HT-29 (cell line): ENCODE measurements around the gene SLC19A1. TPM values are rescaled to one million over a fixed set of nuclear protein-coding genes. Genes with fewer than 3 reads are reported as not detected.
A peak's percentile ranks its signal among the peaks of the same experiment; 100 is the strongest.
"Not testable (repeated sequence)": the region's sequence is repeated elsewhere in the genome, so short reads cannot be mapped to it uniquely, and the experiment has no call there.

Experiments used
- DNase-seq: peaks from one replicate; pipeline ENCODE4 v3.0.0-alpha.2; 2015; ENCODE audit warnings: low spot score
- total RNA-seq: library from RNA; depleted of rRNA; stranded (reverse); fragments of >200 nt; shearing (Covaris generic); gene quantifications from 2 replicates; pipeline ENCODE4 v1.2.3, GENCODE V29; 2014

Gene SLC19A1
- total RNA-seq, 1 experiment from 2014 or later: 67.4 TPM

GRCh38 chr21:45506241-45506817, 35.9 kb downstream of the SLC19A1 start:
- no peak for DNase-seq

GRCh38 chr21:45505416-45506021, 36.7 kb downstream of the SLC19A1 start:
- DNase-seq: peak; percentile 15

GRCh38 chr21:45504516-45505415, 37.5 kb downstream of the SLC19A1 start:
- DNase-seq: no peak

GRCh38 chr21:45504021-45504515, 38.2 kb downstream of the SLC19A1 start:
- DNase-seq: no peak

- not testable (repeated sequence) for DNase-seq
Observed at GRCh38 chr21:45503226-45503625, 39.0 kb downstream of the SLC19A1 start.

GRCh38 chr21:45502600-45502999, 39.6 kb downstream of the SLC19A1 start:
- DNase-seq: no peak

- DNase-seq: no peak
Observed at GRCh38 chr21:45502006-45502345, 40.3 kb downstream of the SLC19A1 start.

- DNase-seq: not testable (repeated sequence)
Observed at GRCh38 chr21:45501081-45502005, 40.9 kb downstream of the SLC19A1 start.

- DNase-seq: no peak
Observed at GRCh38 chr21:45499970-45500577, 42.2 kb downstream of the SLC19A1 start.

- no peak for DNase-seq
Observed at GRCh38 chr21:45499201-45499750, 43.0 kb downstream of the SLC19A1 start.

- DNase-seq: no peak
Observed at GRCh38 chr21:45498646-45499000, 43.6 kb downstream of the SLC19A1 start.

- DNase-seq: no peak
Observed at GRCh38 chr21:45497846-45498645, 44.2 kb downstream of the SLC19A1 start.

- DNase-seq: no peak
Observed at GRCh38 chr21:45496968-45497845, 45.0 kb downstream of the SLC19A1 start.

GRCh38 chr21:45496151-45496967, 45.9 kb downstream of the SLC19A1 start:
- no peak for DNase-seq

- DNase-seq: no peak
Observed at GRCh38 chr21:45494851-45495680, 47.2 kb downstream of the SLC19A1 start.

GRCh38 chr21:45494135-45494850, 47.9 kb downstream of the SLC19A1 start:
- DNase-seq: no peak
